Measurements from ENCODE around the gene ADAMTS14. TPM values are rescaled to one million over a fixed set of nuclear protein-coding genes. Genes with fewer than 3 reads are reported as not detected.
"Not testable (repeated sequence)": the region's sequence is repeated elsewhere in the genome, so short reads cannot be mapped to it uniquely, and the experiment has no call there.

Gene ADAMTS14
- 0.41 TPM for total RNA-seq

DNA sequence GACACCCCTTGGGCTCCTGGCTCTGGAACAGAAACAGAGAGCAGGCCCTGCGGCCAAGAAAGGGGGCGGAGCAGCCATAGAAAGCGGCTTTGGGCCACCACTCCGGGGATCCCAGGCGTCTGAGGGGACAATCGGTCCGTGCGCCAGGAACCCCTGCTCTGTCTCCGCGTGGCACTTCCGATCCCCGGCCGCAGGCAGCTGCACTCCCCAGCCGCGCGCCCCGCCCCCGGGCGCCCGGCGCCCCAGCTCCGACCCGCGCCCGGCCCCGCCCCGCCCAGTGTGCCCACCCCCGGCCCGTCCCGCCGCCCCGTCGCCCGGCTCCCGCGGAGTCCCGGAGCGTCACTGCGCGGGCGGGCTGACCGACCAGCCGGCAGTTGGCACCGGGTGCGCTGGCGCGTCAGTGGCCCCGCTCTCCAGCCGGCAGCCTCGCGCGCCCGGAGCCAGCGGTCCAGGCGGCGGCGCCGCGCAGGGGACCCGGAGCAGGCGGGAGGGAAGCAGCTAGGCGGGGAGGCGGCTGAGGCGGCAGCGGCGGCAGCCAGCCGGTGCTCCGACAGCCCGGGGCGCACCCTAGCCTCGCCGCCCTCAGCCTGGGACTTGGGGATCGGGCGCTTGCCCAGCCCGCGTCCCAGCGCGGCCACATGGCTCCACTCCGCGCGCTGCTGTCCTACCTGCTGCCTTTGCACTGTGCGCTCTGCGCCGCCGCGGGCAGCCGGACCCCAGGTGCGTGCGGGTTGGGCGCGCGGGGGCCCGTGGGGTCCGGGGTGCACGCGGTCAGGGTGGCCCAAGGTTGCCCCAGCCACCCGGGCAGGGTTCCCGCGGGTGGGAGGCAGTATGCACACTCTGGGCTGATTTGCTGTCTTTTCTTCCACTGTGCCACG lies at the start of gene ADAMTS14:
Gene ADAMTS14, plus strand, starts transcription at position 342 of the 878 bp plus-strand sequence. Its CDS starts 297 bp downstream, at position 639.
- peak; percentile 89 to 94 for DNase-seq (ENCODE audit: low spot score in 2 of 2)
- FAIRE-seq: no peak

GRCh38 chr10:70622541-70622940 lies 49.8 kb upstream of the ADAMTS14 start:
- no peak for FAIRE-seq

GRCh38 chr10:70622981-70623844 lies 49.1 kb upstream of the ADAMTS14 start:
- DNase-seq (ENCODE audit: low spot score in 2 of 2): no peak
- FAIRE-seq: no peak

More at GRCh38 chr10:70622541-70622940, 49.8 kb upstream of the ADAMTS14 start:
- DNase-seq (ENCODE audit: low spot score in 2 of 2): no peak

GRCh38 chr10:70626056-70626455 lies 46.2 kb upstream of the ADAMTS14 start:
- no peak for FAIRE-seq
- no peak for DNase-seq (ENCODE audit: low spot score in 2 of 2)

GRCh38 chr10:70629338-70629737 lies 43.0 kb upstream of the ADAMTS14 start:
- FAIRE-seq (no peak), DNase-seq (ENCODE audit: low spot score in 2 of 2) (no peak)

- not testable (repeated sequence) for DNase-seq (ENCODE audit: low spot score in 2 of 2); FAIRE-seq
Observed at GRCh38 chr10:70631735-70632134, 40.6 kb upstream of the ADAMTS14 start.

DNA sequence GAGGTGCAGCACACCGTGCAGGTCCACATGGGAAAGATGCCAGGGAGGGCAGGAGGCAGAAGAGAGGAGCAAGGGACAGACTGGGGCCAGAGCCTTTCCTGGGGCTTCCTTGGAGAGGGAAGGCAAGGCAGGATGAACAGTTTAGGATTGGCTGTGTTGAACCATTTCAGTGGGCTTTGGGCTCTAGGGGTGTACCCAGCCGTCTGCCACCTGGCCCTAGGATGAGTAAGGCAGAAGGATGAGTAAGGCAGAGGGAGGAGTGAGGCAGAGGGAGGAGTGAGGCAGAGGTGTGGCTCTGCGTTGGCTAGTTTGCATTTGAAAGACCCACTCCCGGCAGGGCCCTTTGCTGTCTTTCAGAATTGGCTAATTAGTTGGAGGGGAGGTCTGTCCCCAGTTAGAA lies 38.3 kb upstream of the ADAMTS14 start:
- DNase-seq (ENCODE audit: low spot score in 2 of 2) (no peak), FAIRE-seq (no peak)

- DNase-seq (ENCODE audit: low spot score in 2 of 2); FAIRE-seq: not testable (repeated sequence)
Observed at GRCh38 chr10:70634515-70634914, 37.8 kb upstream of the ADAMTS14 start.

DNA sequence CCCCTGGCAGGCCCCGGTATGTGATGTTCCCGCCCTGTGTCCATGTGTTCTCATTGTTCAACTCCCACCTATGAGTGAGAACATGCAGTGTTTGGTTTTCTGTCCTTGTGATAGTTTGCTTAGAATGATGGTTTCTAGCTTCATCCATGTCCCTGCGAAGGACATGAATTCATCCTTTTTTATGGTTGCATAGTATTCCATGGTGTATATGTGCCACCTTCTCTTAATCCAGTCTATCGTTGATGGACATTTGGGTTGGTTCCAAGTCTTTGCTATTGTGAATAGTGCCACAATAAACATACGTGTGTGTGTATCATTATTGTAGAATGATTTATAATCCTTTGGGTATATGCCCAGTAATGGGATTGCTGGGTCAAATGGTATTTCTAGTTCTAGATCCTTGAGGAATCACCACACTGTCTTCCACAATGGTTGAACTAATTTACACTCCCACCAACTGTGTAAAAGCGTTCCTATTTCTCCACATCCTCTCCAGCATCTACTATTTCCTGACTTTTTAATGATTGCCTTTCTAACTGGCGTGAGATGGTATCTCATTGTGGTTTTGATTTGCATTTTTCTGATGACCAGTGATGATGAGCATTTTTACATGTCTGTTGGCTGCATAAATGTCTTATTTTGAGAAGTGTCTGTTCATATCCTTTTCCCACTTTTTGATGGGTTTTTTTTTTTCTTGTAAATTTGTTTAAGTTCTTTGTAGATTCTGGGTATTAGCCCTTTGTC lies 32.5 kb upstream of the ADAMTS14 start:
- not testable (repeated sequence) for DNase-seq (ENCODE audit: low spot score in 2 of 2); FAIRE-seq

GRCh38 chr10:70643272-70643671 lies 29.0 kb upstream of the ADAMTS14 start:
- DNase-seq (ENCODE audit: low spot score in 2 of 2); FAIRE-seq: not testable (repeated sequence)

- FAIRE-seq; DNase-seq (ENCODE audit: low spot score in 2 of 2): not testable (repeated sequence)
Observed at GRCh38 chr10:70644959-70645358, 27.3 kb upstream of the ADAMTS14 start.

GRCh38 chr10:70647086-70647485 lies 25.2 kb upstream of the ADAMTS14 start:
- DNase-seq (ENCODE audit: low spot score in 2 of 2) (no peak), FAIRE-seq (no peak)

- DNase-seq (ENCODE audit: low spot score in 2 of 2) (no peak), FAIRE-seq (no peak)
Observed at GRCh38 chr10:70648427-70648826, 23.9 kb upstream of the ADAMTS14 start.

DNA sequence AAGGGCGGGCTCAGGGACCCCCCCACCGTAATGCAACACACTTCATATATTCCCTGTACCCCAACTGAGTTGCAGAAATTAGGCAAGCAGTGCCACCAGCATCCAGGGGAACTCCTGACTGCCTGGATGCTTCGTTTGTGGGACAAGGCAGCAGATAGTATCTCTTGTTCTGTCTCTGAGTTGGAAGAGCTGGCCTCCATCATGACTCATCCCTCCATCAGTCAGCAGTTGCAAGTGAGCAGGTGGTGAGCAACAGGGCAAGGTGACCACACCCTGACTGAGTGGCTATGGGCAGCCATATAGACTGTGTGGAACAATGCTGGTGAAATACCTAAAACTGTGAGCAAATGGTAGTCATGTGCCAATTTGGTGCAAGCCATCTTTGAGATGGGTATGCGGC lies 22.8 kb upstream of the ADAMTS14 start:
- DNase-seq (ENCODE audit: low spot score in 2 of 2) (no peak), FAIRE-seq (no peak)

GRCh38 chr10:70650104-70650503 lies 22.2 kb upstream of the ADAMTS14 start:
- no peak for DNase-seq (ENCODE audit: low spot score in 2 of 2)
- no peak for FAIRE-seq

DNA sequence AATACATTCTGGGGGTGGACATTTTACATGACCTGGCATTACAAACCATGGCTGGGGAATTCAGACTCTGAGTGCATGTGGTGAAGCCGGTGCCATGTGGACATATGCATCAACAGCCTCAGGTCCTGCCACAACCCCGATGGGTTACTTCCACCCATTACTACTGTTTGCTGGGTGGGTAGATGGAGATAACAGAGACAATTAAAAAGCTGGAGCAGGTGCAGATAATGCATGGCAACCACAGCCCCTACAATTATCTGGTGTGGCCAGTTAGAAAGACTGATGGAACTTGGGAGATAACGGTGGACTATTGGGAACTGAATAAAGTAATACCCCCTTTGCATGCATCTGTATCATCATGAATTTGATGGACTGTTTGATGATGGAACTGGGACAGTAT lies 21.6 kb upstream of the ADAMTS14 start:
- DNase-seq (ENCODE audit: low spot score in 2 of 2) (no peak), FAIRE-seq (no peak)

- FAIRE-seq: no peak
- no peak for DNase-seq (ENCODE audit: low spot score in 2 of 2)
Observed at GRCh38 chr10:70651661-70652060, 20.6 kb upstream of the ADAMTS14 start.

DNA sequence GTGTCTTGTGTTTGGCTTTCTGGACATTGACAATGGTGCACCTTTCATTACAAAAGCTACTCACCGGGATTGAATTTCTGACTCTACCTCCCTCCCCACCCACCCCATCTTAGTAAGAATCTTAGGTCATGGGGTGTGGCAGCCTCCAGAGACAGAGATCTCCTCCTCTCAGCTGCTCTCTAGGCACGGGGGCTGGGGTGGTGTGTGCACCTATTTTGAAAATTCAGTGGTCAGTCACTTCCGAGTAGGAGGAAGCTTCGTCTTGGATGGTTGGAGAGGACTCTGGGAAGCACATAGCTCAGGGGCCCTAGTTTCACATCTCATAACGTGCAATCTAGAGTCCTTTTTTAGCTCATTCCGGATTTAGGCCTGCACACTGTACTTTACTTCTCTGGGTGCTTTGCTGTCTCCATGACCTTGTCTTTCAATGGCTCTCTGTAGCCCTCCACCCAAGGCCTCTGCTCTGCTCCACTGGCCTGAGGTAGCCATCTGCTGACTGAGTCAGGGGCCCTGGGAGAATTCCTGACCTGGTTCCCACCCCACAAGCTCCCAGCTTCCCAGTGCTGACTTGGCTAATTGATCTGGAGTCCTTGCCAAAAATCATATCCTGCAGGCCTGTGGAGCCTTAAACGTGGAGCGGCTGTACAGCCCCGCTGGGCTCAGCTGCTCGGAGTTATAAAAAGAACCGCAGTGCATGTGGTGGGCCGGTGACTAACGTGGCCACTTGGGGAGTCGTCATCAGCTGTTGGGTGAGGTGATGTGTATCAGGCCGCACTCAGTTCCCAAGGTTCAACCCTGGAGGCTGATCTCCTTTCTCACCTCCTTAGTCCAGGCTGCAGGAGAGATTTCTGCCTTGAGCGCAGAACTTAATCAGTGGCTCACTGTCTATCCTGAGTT lies 19.3 kb upstream of the ADAMTS14 start:
- FAIRE-seq: no peak
- no peak for DNase-seq (ENCODE audit: low spot score in 2 of 2)

DNA sequence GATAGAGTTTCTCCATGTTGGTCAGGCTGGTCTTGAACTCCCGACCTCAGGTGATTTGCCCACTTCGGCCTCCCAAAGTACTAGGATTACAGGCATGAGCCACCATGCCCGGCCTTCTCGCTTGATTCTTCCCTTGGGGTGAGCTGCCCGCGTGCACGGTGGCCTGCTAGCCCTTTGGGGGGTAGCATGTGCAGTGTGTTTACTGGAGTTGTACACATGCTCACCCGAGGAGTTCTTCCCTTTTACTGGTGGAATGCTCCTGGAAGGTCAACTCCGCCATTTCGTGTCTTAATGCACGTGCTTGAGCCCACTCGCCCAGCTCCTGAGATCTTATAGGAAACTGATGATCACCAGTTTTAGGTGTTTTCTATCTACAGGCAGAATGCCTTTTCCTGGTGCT lies 17.0 kb upstream of the ADAMTS14 start:
- DNase-seq (ENCODE audit: low spot score in 2 of 2) (no peak), FAIRE-seq (no peak)
